GM20431 (cell line): ENCODE results near the gene TEAD3.

ENCODE experiments used
- in situ Hi-C: fragments of 300-500 bp; cut with MseI, MboI; formaldehyde crosslinking; loops from one replicate; pipeline ENCODE4 v1.15.0; 2020; ENCODE audit warnings: low sequenced_read_pairs; ENCODE audit not compliant: unreplicated experiment

The TEAD3 gene

DNA sequence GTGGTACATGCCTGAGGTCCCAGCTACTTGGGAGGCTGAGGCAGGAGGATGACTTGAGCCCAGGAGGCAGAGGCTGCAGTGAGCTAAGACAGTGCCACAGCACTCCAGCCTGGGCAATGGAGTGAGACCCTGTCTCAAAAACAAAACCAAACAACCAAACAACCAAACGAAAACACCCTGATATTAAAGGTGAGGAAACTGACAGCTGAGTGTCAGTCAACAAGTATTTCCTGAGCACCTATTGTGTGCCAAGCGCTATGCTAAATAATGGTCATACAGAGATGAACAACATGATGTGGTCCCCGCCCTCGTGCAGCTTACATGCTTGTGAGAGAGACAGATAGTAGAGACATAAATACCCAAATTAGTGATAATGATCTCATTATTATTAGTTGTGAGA, 17.7 kb upstream of the TEAD3 start:
- in situ Hi-C loops = no loop called here

GRCh38 chr6:35512740-35513139, 15.9 kb upstream of the TEAD3 start, which contains the start of gene TULP1:
TULP1 (minus strand) TSS chr6:35512896; CDS start chr6:35512858, 38 bp downstream.
- in situ Hi-C loops = no loop called here

DNA sequence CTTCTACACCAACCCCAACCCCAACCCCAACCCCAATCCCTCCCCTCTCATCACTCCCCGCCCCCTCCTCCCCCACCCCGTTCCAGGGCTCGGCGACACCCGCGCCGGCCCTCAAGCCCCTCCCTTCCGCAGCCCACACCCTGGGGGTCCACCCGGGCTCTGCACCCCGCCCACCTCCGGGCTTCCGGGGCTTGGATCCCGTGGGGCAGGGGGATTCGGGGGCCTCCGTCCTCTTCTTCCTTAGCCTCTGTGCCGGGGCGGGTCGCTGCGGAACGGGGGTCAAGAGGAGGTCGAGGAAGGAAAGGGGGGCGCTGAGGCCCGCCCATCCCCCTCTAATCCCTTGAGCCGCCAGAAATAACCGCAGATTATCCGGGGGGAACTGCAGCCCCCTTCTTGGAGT, 15.1 kb upstream of the TEAD3 start:
- in situ Hi-C loops = no loop called here

GRCh38 chr6:35511562-35511941, 14.7 kb upstream of the TEAD3 start:
- in situ Hi-C loops = no loop called here

DNA sequence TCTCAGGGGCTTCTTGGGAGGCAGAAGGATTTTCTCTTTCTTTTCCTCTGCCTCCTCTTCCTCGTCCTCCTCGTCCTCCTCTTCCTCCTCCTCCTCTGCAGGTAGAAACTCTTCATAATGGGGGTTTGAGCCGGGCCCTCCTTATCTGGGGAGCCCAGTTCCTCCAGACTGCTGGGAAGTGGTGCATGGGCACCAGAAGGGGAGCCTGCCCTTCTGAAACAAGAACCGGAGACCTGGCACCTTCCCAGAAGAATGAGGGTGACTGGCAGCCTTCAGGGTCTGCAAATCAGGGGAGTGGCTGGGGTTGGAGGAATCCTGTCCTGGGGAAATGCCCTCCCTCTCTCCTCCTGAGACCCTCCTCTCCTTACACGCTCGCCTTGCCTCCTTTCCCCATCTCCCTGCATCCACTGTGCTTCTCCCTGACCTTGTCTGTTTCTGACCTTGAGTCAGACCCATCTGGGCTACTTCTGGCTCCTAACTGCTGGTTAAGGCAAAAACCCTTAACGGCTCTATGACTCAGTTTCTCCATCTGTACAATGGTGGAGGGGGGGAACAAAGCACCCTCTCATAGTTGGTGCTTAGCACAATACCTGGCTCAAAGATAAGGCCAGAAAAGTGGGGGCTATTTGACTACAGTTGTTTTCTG, 14.2 kb upstream of the TEAD3 start:
- in situ Hi-C loops = no loop called here

GRCh38 chr6:35508542-35508941, 11.7 kb upstream of the TEAD3 start:
- in situ Hi-C loops = no loop called here

DNA sequence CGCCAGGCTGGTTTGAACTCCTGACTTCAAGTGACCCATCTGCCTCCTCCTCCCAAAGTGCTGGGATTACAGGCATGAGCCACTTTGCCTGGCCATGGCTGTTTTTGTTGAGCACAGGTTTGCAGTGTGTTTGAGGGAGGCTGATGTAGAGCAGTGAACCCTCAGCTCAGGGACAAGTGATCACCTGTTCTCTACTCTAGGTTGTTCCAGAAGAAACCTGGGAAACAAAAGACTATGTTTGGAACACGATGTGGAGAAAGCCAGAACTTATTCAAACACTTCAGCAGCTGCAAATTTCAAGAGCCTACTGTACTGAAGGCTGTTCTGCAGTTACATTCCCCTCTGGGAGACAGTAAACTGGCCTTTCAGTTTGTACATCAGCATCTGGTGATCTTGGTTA, 11.1 kb upstream of the TEAD3 start:
- in situ Hi-C loops = no loop called here

DNA sequence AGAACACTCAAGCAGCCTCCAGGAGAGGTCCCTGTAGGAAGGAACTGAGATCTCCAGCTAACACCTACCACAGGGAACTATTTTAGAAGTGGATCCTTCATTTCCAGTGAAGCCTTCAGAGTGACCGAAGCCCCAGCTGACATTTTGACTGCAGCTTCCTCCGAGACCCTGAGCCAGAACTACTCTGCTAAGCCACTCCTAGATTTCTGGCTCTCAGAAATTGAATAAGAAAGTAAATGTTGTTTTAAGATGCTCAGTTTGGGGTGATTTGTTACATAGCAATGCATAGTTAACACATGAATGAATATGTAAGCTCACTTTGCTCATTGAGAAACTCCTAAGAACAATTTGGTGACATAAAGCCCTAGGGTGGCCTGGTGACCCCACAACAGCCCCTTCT, 10.3 kb upstream of the TEAD3 start:
- in situ Hi-C loops = no loop called here

DNA sequence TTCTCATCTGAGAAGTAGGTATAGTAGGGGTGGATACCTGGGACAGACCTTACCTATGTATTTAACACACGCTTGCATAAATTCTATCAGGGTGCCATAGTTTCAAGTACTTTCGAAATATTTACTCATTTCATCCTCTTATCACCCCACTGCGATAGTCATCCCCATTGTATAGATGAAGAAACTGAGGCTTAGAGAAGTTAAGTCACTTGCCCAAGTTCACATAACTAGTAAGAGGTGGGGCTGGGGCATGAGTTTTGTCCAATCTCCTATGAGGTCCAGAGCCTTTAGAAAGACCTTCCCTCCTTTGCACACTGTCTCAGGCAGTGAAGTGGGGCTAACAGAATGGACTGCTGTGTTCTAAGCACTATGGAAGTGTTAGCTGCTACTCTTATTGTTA, 9.7 kb upstream of the TEAD3 start:
- in situ Hi-C loops = no loop called here

GRCh38 chr6:35505999-35506412, 9.1 kb upstream of the TEAD3 start:
- in situ Hi-C loops = no loop called here

GRCh38 chr6:35503534-35503933, 6.7 kb upstream of the TEAD3 start:
- in situ Hi-C loops = no loop called here

- in situ Hi-C loops = no loop called here
Measured at GRCh38 chr6:35501784-35502183, 4.9 kb upstream of the TEAD3 start.

- in situ Hi-C loops = no loop called here
Measured at GRCh38 chr6:35500782-35501181, 3.9 kb upstream of the TEAD3 start.

DNA sequence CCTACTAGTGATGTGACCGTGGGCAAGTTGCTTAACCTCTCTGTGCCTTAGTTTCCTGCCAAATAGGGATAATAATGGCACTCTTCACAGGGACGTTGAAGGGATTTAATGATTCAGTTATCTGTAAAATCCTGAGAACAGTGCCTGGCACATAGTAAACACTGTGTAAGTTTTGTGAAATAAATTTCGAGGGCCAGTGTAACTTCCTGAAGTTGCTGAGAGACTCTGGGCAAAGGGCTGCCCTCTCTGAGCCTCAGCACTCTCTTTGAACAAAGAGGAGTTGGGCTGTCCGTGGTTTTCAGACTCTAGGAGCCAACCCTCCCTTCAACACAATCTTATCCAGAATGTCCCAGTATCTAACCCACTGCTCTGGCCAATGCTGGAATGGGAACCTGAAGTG, 2.5 kb upstream of the TEAD3 start:
- in situ Hi-C loops = no loop called here

GRCh38 chr6:35498422-35499067, 1.7 kb upstream of the TEAD3 start:
- in situ Hi-C loops = no loop called here

GRCh38 chr6:35497571-35498421, 917 bp upstream of the TEAD3 start:
- in situ Hi-C loops = no loop called here

DNA sequence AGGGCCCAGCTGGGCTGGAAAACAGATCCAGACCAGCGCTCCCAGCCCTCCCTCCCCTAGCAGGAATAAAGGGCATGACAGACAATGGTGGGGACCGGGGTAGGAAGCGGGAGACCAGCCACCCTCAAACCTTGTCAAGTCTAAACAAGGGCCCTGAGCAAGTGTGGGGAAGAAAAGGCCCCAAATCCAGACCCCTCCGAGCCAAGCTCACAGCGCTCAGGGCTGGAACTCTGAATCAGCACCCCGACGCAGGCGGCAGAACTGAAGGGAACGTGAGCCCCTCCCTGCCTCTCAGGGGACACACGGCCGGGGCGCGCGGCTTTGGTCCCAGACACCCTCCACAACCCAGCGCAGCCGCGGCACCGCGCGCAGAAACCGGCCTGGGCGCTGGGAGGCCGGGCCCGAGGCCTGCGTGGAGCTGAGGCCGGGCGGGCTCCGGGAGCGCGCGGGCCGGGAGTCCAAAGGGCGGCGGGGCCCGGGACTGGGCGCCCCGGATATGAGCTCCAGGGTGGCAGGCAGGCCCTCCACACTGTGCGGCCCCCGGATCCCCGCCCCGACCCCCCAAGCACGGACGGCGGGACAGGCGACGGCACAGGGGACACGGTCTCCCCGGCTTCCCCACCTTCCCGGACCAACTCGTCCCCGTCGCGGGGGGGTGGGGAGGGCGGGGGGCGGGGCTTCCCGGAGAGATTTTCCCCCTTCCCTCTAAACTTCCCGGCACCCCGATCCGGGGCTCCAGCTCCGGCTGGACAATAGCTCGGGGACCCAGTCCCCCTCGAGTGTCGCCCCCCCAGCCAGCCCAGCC, 641 bp downstream of the TEAD3 start:
- in situ Hi-C loops = no loop called here

GRCh38 chr6:35495258-35496035, 1.4 kb downstream of the TEAD3 start:
- in situ Hi-C loops = no loop called here

- in situ Hi-C loops = no loop called here
Measured at GRCh38 chr6:35494161-35494563, 2.7 kb downstream of the TEAD3 start.
